SU-DHL-6 (cell line): ENCODE data around the gene ATP2B2.

Experiments
- H2AFZ ChIP-seq: fragments of 200-600 bp; sonication (generic); 2 replicates; pipeline ENCODE4 v1.6.1; 2014; ENCODE audit warnings: low read depth, mild to moderate bottlenecking, moderate library complexity, mixed read lengths, antibody characterized with exemption, low read length; ENCODE audit not compliant: severe bottlenecking
- H3F3A ChIP-seq: fragments of 200-600 bp; shearing (Covaris generic); 2 replicates; pipeline ENCODE4 v1.6.0; 2016; ENCODE audit warnings: antibody characterized with exemption, mild to moderate bottlenecking; ENCODE audit not compliant: insufficient read depth
- H3K27ac ChIP-seq: fragments of 200-600 bp; sonication (generic); 2 replicates; pipeline ENCODE4 v1.5.1; 2016; ENCODE audit warnings: low read depth, mild to moderate bottlenecking, low read length, moderate library complexity, mixed read lengths
- H3K27me3 ChIP-seq: fragments of 200-600 bp; sonication (generic), shearing (Covaris generic); 2 replicates; pipeline ENCODE4 v1.6.0; 2014; ENCODE audit warnings: mild to moderate bottlenecking, low read length
- H3K36me3 ChIP-seq: fragments of 200-600 bp; sonication (generic); 2 replicates; pipeline ENCODE4 v1.6.1; 2014; ENCODE audit warnings: mild to moderate bottlenecking, low read length, mixed read lengths
- H3K4me2 ChIP-seq: fragments of 300-600, 200-600 bp; shearing (Covaris generic), sonication (generic); 2 replicates; pipeline ENCODE4 v1.6.0; 2014; ENCODE audit warnings: low read length, low read depth, mild to moderate bottlenecking; ENCODE audit not compliant: poor library complexity, severe bottlenecking
- H3K4me3 ChIP-seq: fragments of 200-600 bp; sonication (generic); 2 replicates; pipeline ENCODE4 v1.5.1; 2014; ENCODE audit warnings: antibody characterized with exemption, low read length, mild to moderate bottlenecking, mixed read lengths; ENCODE audit not compliant: insufficient read depth, poor library complexity, severe bottlenecking
- H3K79me2 ChIP-seq: fragments of 200-600 bp; sonication (generic); 2 replicates; pipeline ENCODE4 v1.6.1; 2014; ENCODE audit warnings: mild to moderate bottlenecking, low read length, moderate library complexity; ENCODE audit not compliant: insufficient read depth
- H3K9ac ChIP-seq: fragments of 200-600 bp; sonication (generic); 2 replicates; pipeline ENCODE4 v1.7.0; 2014; ENCODE audit warnings: mild to moderate bottlenecking, low read length
- H3K9me2 ChIP-seq: fragments of 200-600 bp; sonication (generic); replicated peaks from 2 replicates; pipeline ENCODE4 v1.6.1; 2014; ENCODE audit warnings: low read length; ENCODE audit not compliant: insufficient read depth
- H3K9me3 ChIP-seq: fragments of 200-600 bp; sonication (generic); 2 replicates; pipeline ENCODE4 v1.6.1; 2014; ENCODE audit warnings: low read length, mixed read lengths; ENCODE audit not compliant: insufficient read depth
- H4K20me1 ChIP-seq: fragments of 200-600 bp; sonication (generic); 2 replicates; pipeline ENCODE4 v1.6.1; 2014; ENCODE audit warnings: low read depth, mild to moderate bottlenecking, antibody characterized with exemption, low read length, moderate library complexity, mixed read lengths
- CTCF ChIP-seq: fragments of 200-600 bp; sonication (generic); IDR thresholded peaks from one replicate; pipeline ENCODE4 v1.5.1; 2017; ENCODE audit warnings: antibody characterized with exemption, mild to moderate bottlenecking, low read length, moderate library complexity; ENCODE audit not compliant: insufficient read depth, poor library complexity, severe bottlenecking
- EZH2phosphoT487 ChIP-seq: fragments of 200-600 bp; sonication (generic), shearing (Covaris generic); conservative IDR thresholded peaks from 2 replicates; pipeline ENCODE4 v1.6.1; 2018; ENCODE audit warnings: mild to moderate bottlenecking, antibody characterized with exemption, low read length, moderate library complexity, mixed read lengths

The ATP2B2 gene

GRCh38 chr3:10344147-10344943, 161.0 kb downstream of the ATP2B2 start:
- H3K9ac ChIP-seq, result no peak overlapping the region
- no peaks in the 10 kb centered on the region for H3K27me3 ChIP-seq
- no peaks in the 10 kb centered on the region for H4K20me1 ChIP-seq
- H3K4me3 ChIP-seq, result no peak overlapping the region
- TF ChIP-seq CTCF, result peak; percentile 94
- no peak for TF ChIP-seq EZH2phosphoT487
- no peak overlapping the region for H3K4me2 ChIP-seq
- H3K9me2 ChIP-seq, result no peaks in the 10 kb centered on the region
- no peak overlapping the region for H3K27ac ChIP-seq
- H3K79me2 ChIP-seq, result no peaks in the 10 kb centered on the region
- no peak overlapping the region for H2AFZ ChIP-seq
- no peaks in the 10 kb centered on the region for H3K36me3 ChIP-seq
- H3F3A ChIP-seq, result no peaks in the 10 kb centered on the region
- no peaks in the 10 kb centered on the region for H3K9me3 ChIP-seq

GRCh38 chr3:10343526-10343925, 161.9 kb downstream of the ATP2B2 start:
- H3F3A ChIP-seq, result no peaks in the 10 kb centered on the region
- H3K36me3 ChIP-seq, result no peaks in the 10 kb centered on the region
- H3K27ac ChIP-seq, result no peak overlapping the region

GRCh38 chr3:10342781-10343180, 162.6 kb downstream of the ATP2B2 start:
- no peak overlapping the region for H3K4me2 ChIP-seq
- no peaks in the 10 kb centered on the region for H3K27me3 ChIP-seq
- no peaks in the 10 kb centered on the region for H4K20me1 ChIP-seq
- H3K9me2 ChIP-seq, result no peaks in the 10 kb centered on the region
- H3F3A ChIP-seq, result no peaks in the 10 kb centered on the region
- H3K9ac ChIP-seq, result no peak overlapping the region
- H3K36me3 ChIP-seq, result no peaks in the 10 kb centered on the region
- H3K79me2 ChIP-seq, result no peaks in the 10 kb centered on the region
- no peak overlapping the region for H2AFZ ChIP-seq
- H3K27ac ChIP-seq, result no peak overlapping the region
- H3K9me3 ChIP-seq, result no peaks in the 10 kb centered on the region
- H3K4me3 ChIP-seq, result no peak overlapping the region
- TF ChIP-seq EZH2phosphoT487, result no peak
- no peak for TF ChIP-seq CTCF

More at GRCh38 chr3:10343526-10343925, 161.9 kb downstream of the ATP2B2 start:
- TF ChIP-seq CTCF (no peak), EZH2phosphoT487 (no peak)
- H3K79me2 ChIP-seq, result no peaks in the 10 kb centered on the region
- H3K4me2 ChIP-seq, result no peak overlapping the region
- no peaks in the 10 kb centered on the region for H3K9me3 ChIP-seq
- H3K27me3 ChIP-seq, result no peaks in the 10 kb centered on the region
- no peak overlapping the region for H3K9ac ChIP-seq
- H3K9me2 ChIP-seq, result no peaks in the 10 kb centered on the region
- no peaks in the 10 kb centered on the region for H4K20me1 ChIP-seq
- no peak overlapping the region for H3K4me3 ChIP-seq
- H2AFZ ChIP-seq, result no peak overlapping the region
